ENCODE measurements around the gene WDCP.
A peak's percentile ranks its signal among the peaks of the same experiment; 100 is the strongest.
"Not testable (repeated sequence)": the region's sequence is repeated elsewhere in the genome, so short reads cannot be mapped to it uniquely, and the experiment has no call there.

Gene WDCP

GRCh38 chr2:24058564-24059271 is 11.5 kb upstream of the WDCP start:
- DNase-seq = no peak

GRCh38 chr2:24055750-24056149 is 8.6 kb upstream of the WDCP start:
- no peak for DNase-seq

- no peak for DNase-seq
These were observed 7.3 kb upstream of the WDCP start for GRCh38 chr2:24054366-24055010.

DNA sequence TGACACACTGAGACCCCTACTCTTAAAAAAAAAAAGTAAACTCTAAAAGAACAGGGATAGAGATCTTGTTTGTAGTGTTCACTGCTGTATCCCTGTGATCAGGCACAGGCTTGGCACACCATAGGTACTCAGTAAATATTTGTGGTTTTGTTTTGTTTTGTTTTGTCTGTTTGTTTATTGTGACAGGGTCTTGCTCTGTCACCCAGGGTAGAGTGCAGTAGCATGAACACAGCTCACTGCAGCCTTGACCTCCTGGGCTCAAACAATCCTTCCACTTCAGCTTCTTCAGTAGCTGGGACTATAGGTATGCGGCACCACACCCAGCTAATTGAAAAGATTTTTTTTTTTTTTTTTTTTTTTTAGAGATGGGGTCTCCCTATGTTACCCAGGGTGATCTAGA is 5.8 kb upstream of the WDCP start:
- DNase-seq = no peak

GRCh38 chr2:24051833-24052232 is 4.6 kb upstream of the WDCP start:
- DNase-seq = no peak

- no peak for DNase-seq
These were observed 3.1 kb upstream of the WDCP start for GRCh38 chr2:24050041-24050979.

- peak; percentile 5 for DNase-seq
These were observed 2.4 kb upstream of the WDCP start, which contains the start of gene FKBP1B for GRCh38 chr2:24049485-24050021. FKBP1B (plus strand) TSS chr2:24049741; CDS start chr2:24049850, 109 bp downstream.

DNA sequence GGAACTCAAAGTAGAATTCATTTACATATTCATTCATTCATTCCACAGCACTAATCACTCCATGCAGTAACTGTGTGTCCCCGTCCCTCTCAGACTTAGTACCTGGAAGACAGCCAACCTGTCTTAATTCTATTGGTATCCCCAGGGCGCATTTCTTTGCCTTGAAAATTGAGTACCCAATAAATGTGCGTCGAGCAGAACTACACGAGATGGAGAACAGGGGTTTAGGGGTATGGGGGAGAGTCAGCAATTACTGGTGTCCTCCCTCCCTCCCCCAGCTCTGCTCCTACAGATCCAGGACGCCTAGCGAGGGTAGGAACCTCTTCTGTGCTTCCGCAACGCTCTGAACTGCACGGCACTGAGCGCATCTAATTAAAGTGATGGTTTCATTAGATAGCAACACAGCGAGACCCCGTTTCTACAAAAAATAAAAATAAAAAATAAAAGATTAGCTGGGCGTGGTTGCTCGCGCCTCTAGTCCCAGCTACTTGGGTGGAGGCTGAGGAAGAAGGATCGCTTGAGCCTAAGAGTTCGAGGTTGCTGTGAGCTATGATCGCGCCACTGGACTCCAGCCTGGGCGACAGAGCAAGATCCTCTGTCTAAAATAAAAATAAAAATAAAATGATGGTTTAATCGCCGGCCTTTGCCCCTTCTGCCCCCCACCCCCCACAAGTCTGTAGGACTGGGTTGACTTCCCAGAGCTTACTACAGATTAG is 1.7 kb upstream of the WDCP start:
- no peak for DNase-seq

DNA sequence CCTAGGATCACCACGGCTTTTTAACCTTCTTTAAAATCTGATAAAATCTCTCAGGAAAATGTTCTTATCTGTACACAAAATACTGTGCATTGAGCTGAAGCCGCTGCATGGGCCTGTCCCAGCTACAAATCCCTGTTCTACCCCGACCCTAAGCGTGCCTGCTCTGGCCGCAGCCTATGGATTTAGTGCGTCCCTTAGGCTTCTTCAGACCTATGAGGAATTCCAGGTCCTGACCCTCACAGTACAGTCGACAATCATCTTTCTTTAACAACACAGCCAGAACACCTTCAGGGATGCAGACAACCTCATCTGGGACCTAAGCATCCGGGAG is 477 bp upstream of the WDCP start:
- no peak for DNase-seq

DNA sequence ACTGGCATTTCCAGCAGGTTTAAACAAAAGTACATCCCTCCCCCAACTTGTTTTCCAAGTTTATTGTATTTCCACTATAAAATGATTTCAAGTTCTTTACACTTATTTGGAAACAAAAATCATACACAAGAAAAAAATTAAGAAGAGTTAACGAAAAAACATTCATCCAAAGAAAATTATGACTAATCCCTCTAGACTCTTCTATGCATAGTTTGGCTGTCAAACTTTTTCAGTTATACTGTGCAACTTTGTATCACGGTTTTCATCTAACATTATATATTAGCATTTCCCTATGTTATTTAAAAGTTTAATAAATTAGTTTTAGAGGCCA is 627 bp downstream of the WDCP start:
- no peak for DNase-seq

GRCh38 chr2:24045511-24046508 is 1.4 kb downstream of the WDCP start:
- no peak for DNase-seq

DNA sequence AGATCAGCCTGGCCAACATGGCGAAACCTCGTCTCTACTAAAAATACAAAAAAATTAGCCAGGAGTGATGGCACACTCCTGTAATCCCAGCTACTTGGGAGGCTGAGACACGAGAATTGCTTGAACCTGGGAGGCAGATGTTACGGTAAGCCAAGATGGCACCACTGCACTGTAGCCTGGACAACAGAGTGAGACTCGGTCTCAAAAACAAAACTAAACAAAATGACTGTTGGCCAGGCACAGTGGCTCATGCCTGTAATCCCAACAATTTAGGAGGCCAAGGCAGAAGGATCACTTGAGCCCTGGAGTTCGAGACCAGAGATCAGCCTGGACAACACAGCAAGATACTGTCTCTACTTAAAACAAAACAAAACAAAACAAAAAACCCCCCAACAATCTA is 4.1 kb downstream of the WDCP start:
- DNase-seq = not testable (repeated sequence)

DNA sequence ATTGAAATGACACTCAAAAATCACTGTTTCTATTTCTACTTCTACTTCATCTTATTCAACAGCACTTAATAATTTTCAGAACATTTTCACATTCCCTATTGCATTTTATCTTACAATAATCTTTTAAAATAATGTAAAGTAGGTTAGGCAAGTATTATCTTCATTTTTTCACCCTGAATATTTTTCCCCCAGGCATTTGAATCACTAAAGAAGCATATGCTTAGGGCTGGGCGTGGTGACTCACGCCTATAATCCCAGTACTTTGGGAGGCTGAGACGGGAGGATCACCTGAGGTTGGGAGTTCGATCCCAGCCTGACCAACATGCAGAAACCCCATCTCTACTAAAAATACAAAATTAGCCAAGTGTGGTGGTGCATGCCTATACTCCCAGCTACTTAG is 6.7 kb downstream of the WDCP start:
- DNase-seq = no peak

DNA sequence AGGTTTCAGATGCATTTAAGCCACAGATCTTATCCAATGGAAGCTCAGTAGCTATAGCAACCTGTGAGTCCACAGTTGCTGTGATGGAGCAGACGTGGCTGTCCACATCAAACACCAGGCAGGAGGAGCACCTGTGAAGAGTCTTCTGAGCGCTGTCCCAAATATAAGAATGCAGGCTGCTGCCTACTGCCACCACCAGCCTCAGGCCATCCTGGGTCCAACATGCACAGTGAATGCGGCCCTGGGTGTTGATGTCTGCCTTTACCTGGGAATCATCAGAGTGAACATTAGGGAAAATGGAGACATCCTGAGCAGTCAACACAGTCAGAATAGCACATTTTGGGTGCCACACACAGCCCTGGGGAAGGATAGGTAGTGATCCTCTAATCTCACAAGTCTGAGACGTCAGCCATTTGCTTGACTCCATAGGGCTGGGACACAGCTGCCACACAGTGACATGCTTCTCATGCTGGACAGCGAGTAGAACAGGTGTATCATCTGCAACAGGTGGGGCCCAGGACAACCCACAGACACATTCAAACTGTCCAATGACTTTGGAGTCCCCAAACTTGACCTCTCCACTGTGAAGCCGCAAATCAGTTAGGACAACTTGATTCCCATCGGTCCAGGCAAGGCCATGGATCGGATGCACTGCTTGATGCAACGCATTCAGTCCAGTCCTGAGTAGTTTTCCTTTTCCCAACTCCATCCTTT is 8.2 kb downstream of the WDCP start:
- DNase-seq = no peak

- DNase-seq = no peak
These were observed 21.0 kb downstream of the WDCP start for GRCh38 chr2:24026233-24026632.

DNA sequence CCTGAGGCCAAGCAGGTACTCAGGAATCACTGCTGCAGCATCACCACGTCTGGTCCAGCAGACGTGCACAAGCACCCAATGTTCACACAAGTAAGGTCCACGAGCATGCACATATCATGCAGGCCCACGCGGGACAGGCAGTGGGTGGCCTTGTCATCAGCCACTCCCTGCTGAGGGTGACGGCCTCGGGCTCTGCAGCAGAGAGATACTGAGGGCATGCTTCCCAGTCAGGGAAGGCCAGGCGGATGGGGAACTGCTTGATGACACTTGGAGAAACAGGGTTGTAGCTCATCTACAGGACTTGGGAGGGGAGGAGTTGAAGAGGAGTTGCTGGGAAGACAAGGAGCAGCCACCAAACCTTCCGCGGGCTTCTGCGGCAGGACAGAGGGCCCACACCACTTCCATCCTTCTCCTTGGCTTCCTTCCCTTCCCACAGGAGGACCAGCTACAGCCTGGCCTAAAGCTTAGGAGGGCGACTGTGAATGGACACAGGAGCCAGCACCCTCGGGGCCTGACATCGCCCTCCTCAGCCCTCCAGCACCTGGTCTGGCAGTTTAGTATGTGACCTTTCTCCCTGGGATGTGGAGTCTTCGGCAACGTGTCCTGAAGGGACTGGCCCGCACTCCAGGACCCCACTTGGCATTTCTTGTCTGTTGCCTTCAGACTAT is 22.1 kb downstream of the WDCP start:
- DNase-seq = no peak

GRCh38 chr2:24024018-24024417 is 23.2 kb downstream of the WDCP start:
- DNase-seq = no peak

DNA sequence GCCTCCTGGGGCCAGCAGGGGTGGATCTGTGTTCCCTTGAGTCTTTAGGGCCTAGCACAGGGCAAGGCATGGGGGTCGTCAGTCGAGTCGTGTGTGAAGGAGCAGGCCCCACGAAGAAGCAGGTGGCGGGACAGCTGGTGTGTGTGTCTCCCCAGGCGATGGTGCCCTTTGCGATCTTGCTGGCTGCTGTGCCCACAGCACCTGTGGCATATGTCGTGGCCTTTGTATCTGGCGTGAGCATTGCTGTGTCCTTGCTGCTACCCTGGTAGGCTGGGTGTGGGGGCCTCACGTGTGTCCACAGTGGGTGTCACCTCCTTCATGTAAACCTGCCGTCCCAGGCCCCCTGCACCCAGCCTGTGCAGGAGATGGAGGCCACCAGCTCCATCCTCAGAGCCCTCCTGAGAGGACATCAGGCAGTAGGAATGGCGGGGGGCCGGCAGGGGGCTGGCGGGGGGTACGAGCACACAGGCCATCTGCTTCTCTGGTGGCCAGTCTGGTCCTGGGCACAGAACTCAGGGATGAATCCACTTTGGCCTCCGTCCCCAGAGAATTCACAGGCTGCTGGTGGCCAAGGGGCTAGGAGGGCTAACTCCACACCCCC is 24.1 kb downstream of the WDCP start:
- DNase-seq = no peak

DNA sequence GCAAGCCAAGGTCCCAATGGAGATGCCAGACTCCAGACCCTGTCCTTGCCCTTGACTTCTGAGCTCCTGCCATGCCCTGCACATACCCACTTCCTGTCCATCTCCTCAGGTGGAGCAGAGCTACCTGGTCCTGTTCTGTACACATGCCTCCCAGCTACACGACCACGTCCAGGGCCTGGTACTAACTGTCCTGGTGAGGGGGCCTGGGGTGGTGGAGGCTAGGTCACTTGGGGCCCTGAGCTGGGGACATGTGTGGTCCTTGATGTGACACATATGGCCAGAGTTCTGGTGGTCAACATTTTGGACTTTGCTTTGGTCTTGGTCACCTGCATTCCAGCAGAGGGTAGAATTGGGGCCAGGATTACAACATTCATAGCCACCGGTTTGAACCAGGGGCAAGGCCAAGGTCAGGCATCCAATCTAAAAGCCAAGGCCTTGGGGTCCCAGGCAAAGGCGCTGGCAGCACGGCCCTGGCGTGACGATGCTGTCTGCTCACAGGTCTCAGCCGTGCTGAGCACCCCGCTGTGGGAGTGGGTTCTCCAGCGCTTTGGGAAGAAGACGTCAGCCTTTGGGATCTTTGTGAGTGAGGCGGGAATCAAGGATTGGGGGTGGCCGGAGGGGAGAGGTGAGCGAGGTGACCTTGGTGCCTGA is 24.7 kb downstream of the WDCP start:
- DNase-seq = no peak
